ENCODE measurements around the gene AURKAIP1. TPM values are rescaled to one million over a fixed set of nuclear protein-coding genes. Genes with fewer than 3 reads are reported as not detected.

AURKAIP1 gene
- total RNA-seq, 4 donors from 2014 or later: 98.4 to 152 (median 117) TPM

- no peak overlapping the region for H3K27ac ChIP-seq (replicated peaks in 1 of 4)
- 85% methylated on average over 18 of the region's 36 CpGs for WGBS
- H3K4me1 ChIP-seq: peaks cover 13 to 23% (median 17%) of the 10 kb centered on the region in 4 donors
- TF ChIP-seq EP300 (IDR thresholded peaks at IDR 0.05) (no peak), POLR2AphosphoS5 (IDR thresholded peaks at IDR 0.05) (no peak)
- no peak overlapping the region for H3K4me3 ChIP-seq
- H3K9me3 ChIP-seq: no peaks in the 10 kb centered on the region
- peaks cover 10 to 44% (median 36%) of the 10 kb centered on the region in 4 donors for H3K36me3 ChIP-seq
- no peaks in the 10 kb centered on the region for H3K27me3 ChIP-seq
- intact Hi-C loops (cut with DNase I): no loop called here
- DNase-seq (ENCODE audit: extremely low spot score): no peak
Observed at GRCh38 chr1:1333551-1334241, 41.3 kb downstream of the AURKAIP1 start.

- Histone ChIP-seq H3K27me3 (no peaks in the 10 kb centered on the region), H3K4me1 (peaks cover 13 to 23% (median 17%) of the 10 kb centered on the region in 4 donors), H3K36me3 (peaks cover 8 to 44% (median 36%) of the 10 kb centered on the region in 4 donors), H3K9me3 (no peaks in the 10 kb centered on the region), H3K27ac (replicated peaks in 1 of 4) (no peak overlapping the region), H3K4me3 (no peak overlapping the region)
- no peak for DNase-seq (ENCODE audit: extremely low spot score)
- intact Hi-C loops (cut with DNase I): no loop called here
- TF ChIP-seq POLR2A (IDR thresholded peaks at IDR 0.05; ENCODE audit: low read depth): no peak
- no peak for TF ChIP-seq CTCF (IDR thresholded peaks at IDR 0.05)
- TF ChIP-seq EP300 (IDR thresholded peaks at IDR 0.05): no peak
- no peak for TF ChIP-seq POLR2AphosphoS5 (IDR thresholded peaks at IDR 0.05)
- 84% methylated on average over 5 of the region's 48 CpGs for WGBS
Observed at GRCh38 chr1:1332774-1333480, 42.1 kb downstream of the AURKAIP1 start.

- Histone ChIP-seq H3K4me3 (no peak overlapping the region), H3K27me3 (no peaks in the 10 kb centered on the region), H3K9me3 (no peaks in the 10 kb centered on the region), H3K27ac (replicated peaks in 1 of 4) (no peak overlapping the region), H3K4me1 (peaks cover 13 to 24% (median 18%) of the 10 kb centered on the region in 4 donors), H3K36me3 (peaks cover 14 to 44% (median 36%) of the 10 kb centered on the region in 4 donors)
- TF ChIP-seq EP300 (IDR thresholded peaks at IDR 0.05) (no peak), CTCF (IDR thresholded peaks at IDR 0.05) (no peak), POLR2AphosphoS5 (IDR thresholded peaks at IDR 0.05) (no peak), POLR2A (IDR thresholded peaks at IDR 0.05; ENCODE audit: low read depth) (no peak)
- WGBS: 83% methylated on average over 8 of the region's 57 CpGs
- intact Hi-C loops (cut with DNase I): no loop called here
- no peak for DNase-seq (ENCODE audit: extremely low spot score)
Observed at GRCh38 chr1:1332031-1332755, 42.8 kb downstream of the AURKAIP1 start.

- intact Hi-C loops (cut with DNase I): no loop called here
- H3K9me3 ChIP-seq: no peaks in the 10 kb centered on the region
- peaks cover 22 to 33% (median 25%) of the 10 kb centered on the region in 4 donors for H3K4me1 ChIP-seq
- H3K4me3 ChIP-seq: no peak within 1 kb of the TSS
- peaks cover 14 to 44% (median 33%) of the 10 kb centered on the region in 4 donors for H3K36me3 ChIP-seq
- no peak for DNase-seq (ENCODE audit: extremely low spot score)
- 69% methylated on average over 15 of the region's 41 CpGs for WGBS
- no peaks in the 10 kb centered on the region for H3K27me3 ChIP-seq
- TF ChIP-seq CTCF (IDR thresholded peaks at IDR 0.05) (no peak), EP300 (IDR thresholded peaks at IDR 0.05) (no peak), POLR2AphosphoS5 (IDR thresholded peaks at IDR 0.05) (no peak), POLR2A (IDR thresholded peaks at IDR 0.05; ENCODE audit: low read depth) (no peak)
- no peak within 1 kb of the TSS for H3K27ac ChIP-seq (replicated peaks in 1 of 4)
Observed at GRCh38 chr1:1331068-1331965, 43.7 kb downstream of the AURKAIP1 start, which contains the start of gene TAS1R3. Gene TAS1R3 (plus strand): TSS chr1:1331280. CDS start chr1:1331346, 66 bp downstream.
